HepG2 (cell line): ENCODE measurements around the gene LRSAM1. TPM values are rescaled to one million over a fixed set of nuclear protein-coding genes. Genes with fewer than 3 reads are reported as not detected.
A peak's percentile ranks its signal among the peaks of the same experiment; 100 is the strongest.

Experiments used
- ARNT ChIP-seq: fragments of 450-650 bp; IDR thresholded peaks from 2 replicates; pipeline ENCODE4 v1.6.1; 2017
- ESRRA ChIP-seq: sonication (generic); formaldehyde crosslinking; IDR thresholded peaks from 2 replicates; pipeline ENCODE4 v1.5.1; 2020; ENCODE audit warnings: mild to moderate bottlenecking, low read depth, missing genetic modification reagents
- GTF3A ChIP-seq: sonication (generic); formaldehyde crosslinking; conservative IDR thresholded peaks from 2 replicates; pipeline ENCODE4 v1.4.0; 2020; ENCODE audit warnings: mild to moderate bottlenecking, missing genetic modification reagents
- MAZ ChIP-seq, 2 experiments: sonication (generic) in 1 of 2; formaldehyde crosslinking in 1 of 2; IDR thresholded peaks; 2 replicates each; pipeline versions ENCODE4 v1.5.0 to v1.6.1; 2012 to 2020; ENCODE audit warnings: low read depth in 2 of 2, mild to moderate bottlenecking in 2 of 2, borderline replicate concordance in 1 of 2, improper control_type of control experiment in 1 of 2, low read length in 1 of 2, missing genetic modification reagents in 1 of 2, moderate library complexity in 1 of 2
- NFKB2 ChIP-seq: sonication (generic); formaldehyde crosslinking; IDR thresholded peaks from 2 replicates; pipeline ENCODE4 v1.4.0; 2020; ENCODE audit warnings: missing genetic modification reagents, borderline replicate concordance
- SOX13 ChIP-seq, 3 experiments: fragments of 450-650 bp in 1 of 3; sonication (generic) in 1 of 3; formaldehyde crosslinking in 1 of 3; IDR thresholded peaks in 2 of 3; conservative IDR thresholded peaks in 1 of 3; 2 replicates each; pipeline versions ENCODE4 v1.5.0 to v1.6.1; 2016 to 2020; ENCODE audit warnings: antibody characterized with exemption in 1 of 3, mild to moderate bottlenecking in 1 of 3, missing compliant biosample characterization in 1 of 3, missing genetic modification reagents in 1 of 3, moderate library complexity in 1 of 3
- TARDBP ChIP-seq: sonication (generic); formaldehyde crosslinking; IDR thresholded peaks from 2 replicates; pipeline ENCODE4 v1.8.0; 2022; ENCODE audit warnings: mild to moderate bottlenecking, missing genetic modification reagents
- TOPORS ChIP-seq: sonication (generic); formaldehyde crosslinking; IDR thresholded peaks from 2 replicates; pipeline ENCODE4 v1.8.0; 2023; ENCODE audit warnings: mild to moderate bottlenecking, missing genetic modification reagents
- YEATS4 ChIP-seq: sonication (generic); formaldehyde crosslinking; IDR thresholded peaks from 2 replicates; pipeline ENCODE4 v1.4.0; 2020; ENCODE audit warnings: missing genetic modification reagents, borderline replicate concordance
- ZBTB1 ChIP-seq: sonication (generic); formaldehyde crosslinking; IDR thresholded peaks from 2 replicates; pipeline ENCODE4 v1.4.0; 2020; ENCODE audit warnings: missing genetic modification reagents, borderline replicate concordance
- ZNF12 ChIP-seq: sonication (generic); formaldehyde crosslinking; IDR thresholded peaks from 2 replicates; pipeline ENCODE4 v1.5.0; 2020; ENCODE audit warnings: missing genetic modification reagents
- ZNF274 ChIP-seq: sonication (generic); formaldehyde crosslinking; IDR thresholded peaks from 2 replicates; pipeline ENCODE4 v1.5.1; 2020; ENCODE audit warnings: mild to moderate bottlenecking, missing genetic modification reagents
- ZNF501 ChIP-seq: sonication (generic); formaldehyde crosslinking; IDR thresholded peaks from 2 replicates; pipeline ENCODE4 v1.5.1; 2020; ENCODE audit warnings: mild to moderate bottlenecking, moderate library complexity, missing genetic modification reagents
- ZNF552 ChIP-seq: sonication (generic); formaldehyde crosslinking; IDR thresholded peaks from 2 replicates; pipeline ENCODE4 v1.9.0; 2022; ENCODE audit warnings: missing genetic modification reagents, mild to moderate bottlenecking, borderline replicate concordance
- polyA plus RNA-seq, 8 experiments: library from polyadenylated mRNA; depleted of rRNA in 3 of 8; stranded (reverse) in 7 of 8; unstranded in 1 of 8; fragments of >200 nt; fragmentation: Illumina TruSeq in 4 of 8; extraction: Trizol in 4 of 8; gene quantifications; 2 replicates each; pipeline versions ENCODE4 v1.2.1 to v1.2.3, GENCODE V29; 2011 to 2016; ENCODE audit warnings: low read depth in 4 of 8, missing spikeins in 1 of 8, mixed read lengths in 1 of 8; ENCODE audit not compliant: insufficient read depth in 1 of 8
- total RNA-seq, 5 experiments: library from RNA; depleted of rRNA; stranded (reverse); fragments of >200 nt; fragmentation: Illumina TruSeq; extraction: Trizol; gene quantifications; 2 replicates each; pipeline ENCODE4 v1.2.3, GENCODE V29; 2016; ENCODE audit warnings: low read depth in 1 of 5
- TF ChIP-seq, protein P1 (sequence below): sonication (generic); formaldehyde crosslinking; IDR thresholded peaks from 2 replicates; pipeline ENCODE4 v1.4.0; 2020; ENCODE audit warnings: missing genetic modification reagents, borderline replicate concordance
- TF ChIP-seq, protein P2 (sequence below): sonication (generic); formaldehyde crosslinking; IDR thresholded peaks from 2 replicates; pipeline ENCODE4 v1.5.1; 2020; ENCODE audit warnings: mild to moderate bottlenecking, moderate library complexity, missing genetic modification reagents
- TF ChIP-seq, protein P3 (sequence below): sonication (generic); formaldehyde crosslinking; IDR thresholded peaks from 2 replicates; pipeline ENCODE4 v1.4.0; 2020; ENCODE audit warnings: missing genetic modification reagents, borderline replicate concordance

Gene LRSAM1
- total and polyA plus RNA-seq, 2 of the 13 experiments (the other 11 are each of a cell fraction or from before 2014, with no cell fraction given): 8.7 to 10.2 TPM

- TF ChIP-seq SOX13 (IDR thresholded peaks at IDR 0.05) (no peak), SOX13 (CRISPR knock-in tag; conservative IDR thresholded peaks at IDR 0.05 in 1 of 2, IDR thresholded peaks at IDR 0.05 in 1 of 2) (no peak), TARDBP (CRISPR knock-in tag) (no peak), TOPORS (CRISPR knock-in tag) (no peak), ESRRA (CRISPR knock-in tag) (0 out of 2 replicates have a peak, but pooled peaks have one; percentile 54), ZNF12 (CRISPR knock-in tag) (peak; percentile 96), MAZ (IDR thresholded peaks at IDR 0.05; ENCODE audit: borderline replicate concordance, low read depth, low read length) (no peak), MAZ (CRISPR knock-in tag; IDR thresholded peaks at IDR 0.05; ENCODE audit: low read depth) (peak; percentile 28; the same call in 1 of the 2 replicates), NFKB2 (CRISPR knock-in tag) (peak; percentile 61; the same call in 1 of the 2 replicates), GTF3A (CRISPR knock-in tag) (no peak), ZNF501 (CRISPR knock-in tag) (peak; percentile 96), YEATS4 (CRISPR knock-in tag) (peak; percentile 76), ZNF274 (no peak; the same call in 1 of the 2 replicates), ARNT (no peak), ZNF552 (CRISPR knock-in tag) (no peak), ZBTB1 (CRISPR knock-in tag) (no peak)
- TF ChIP-seq, protein P1, sequence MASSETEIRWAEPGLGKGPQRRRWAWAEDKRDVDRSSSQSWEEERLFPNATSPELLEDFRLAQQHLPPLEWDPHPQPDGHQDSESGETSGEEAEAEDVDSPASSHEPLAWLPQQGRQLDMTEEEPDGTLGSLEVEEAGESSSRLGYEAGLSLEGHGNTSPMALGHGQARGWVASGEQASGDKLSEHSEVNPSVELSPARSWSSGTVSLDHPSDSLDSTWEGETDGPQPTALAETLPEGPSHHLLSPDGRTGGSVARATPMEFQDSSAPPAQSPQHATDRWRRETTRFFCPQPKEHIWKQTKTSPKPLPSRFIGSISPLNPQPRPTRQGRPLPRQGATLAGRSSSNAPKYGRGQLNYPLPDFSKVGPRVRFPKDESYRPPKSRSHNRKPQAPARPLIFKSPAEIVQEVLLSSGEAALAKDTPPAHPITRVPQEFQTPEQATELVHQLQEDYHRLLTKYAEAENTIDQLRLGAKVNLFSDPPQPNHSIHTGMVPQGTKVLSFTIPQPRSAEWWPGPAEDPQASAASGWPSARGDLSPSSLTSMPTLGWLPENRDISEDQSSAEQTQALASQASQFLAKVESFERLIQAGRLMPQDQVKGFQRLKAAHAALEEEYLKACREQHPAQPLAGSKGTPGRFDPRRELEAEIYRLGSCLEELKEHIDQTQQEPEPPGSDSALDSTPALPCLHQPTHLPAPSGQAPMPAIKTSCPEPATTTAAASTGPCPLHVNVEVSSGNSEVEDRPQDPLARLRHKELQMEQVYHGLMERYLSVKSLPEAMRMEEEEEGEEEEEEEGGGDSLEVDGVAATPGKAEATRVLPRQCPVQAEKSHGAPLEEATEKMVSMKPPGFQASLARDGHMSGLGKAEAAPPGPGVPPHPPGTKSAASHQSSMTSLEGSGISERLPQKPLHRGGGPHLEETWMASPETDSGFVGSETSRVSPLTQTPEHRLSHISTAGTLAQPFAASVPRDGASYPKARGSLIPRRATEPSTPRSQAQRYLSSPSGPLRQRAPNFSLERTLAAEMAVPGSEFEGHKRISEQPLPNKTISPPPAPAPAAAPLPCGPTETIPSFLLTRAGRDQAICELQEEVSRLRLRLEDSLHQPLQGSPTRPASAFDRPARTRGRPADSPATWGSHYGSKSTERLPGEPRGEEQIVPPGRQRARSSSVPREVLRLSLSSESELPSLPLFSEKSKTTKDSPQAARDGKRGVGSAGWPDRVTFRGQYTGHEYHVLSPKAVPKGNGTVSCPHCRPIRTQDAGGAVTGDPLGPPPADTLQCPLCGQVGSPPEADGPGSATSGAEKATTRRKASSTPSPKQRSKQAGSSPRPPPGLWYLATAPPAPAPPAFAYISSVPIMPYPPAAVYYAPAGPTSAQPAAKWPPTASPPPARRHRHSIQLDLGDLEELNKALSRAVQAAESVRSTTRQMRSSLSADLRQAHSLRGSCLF (CRISPR knock-in tag): 0 out of 2 replicates have a peak, but pooled peaks have one; percentile 48
- TF ChIP-seq, protein P2, sequence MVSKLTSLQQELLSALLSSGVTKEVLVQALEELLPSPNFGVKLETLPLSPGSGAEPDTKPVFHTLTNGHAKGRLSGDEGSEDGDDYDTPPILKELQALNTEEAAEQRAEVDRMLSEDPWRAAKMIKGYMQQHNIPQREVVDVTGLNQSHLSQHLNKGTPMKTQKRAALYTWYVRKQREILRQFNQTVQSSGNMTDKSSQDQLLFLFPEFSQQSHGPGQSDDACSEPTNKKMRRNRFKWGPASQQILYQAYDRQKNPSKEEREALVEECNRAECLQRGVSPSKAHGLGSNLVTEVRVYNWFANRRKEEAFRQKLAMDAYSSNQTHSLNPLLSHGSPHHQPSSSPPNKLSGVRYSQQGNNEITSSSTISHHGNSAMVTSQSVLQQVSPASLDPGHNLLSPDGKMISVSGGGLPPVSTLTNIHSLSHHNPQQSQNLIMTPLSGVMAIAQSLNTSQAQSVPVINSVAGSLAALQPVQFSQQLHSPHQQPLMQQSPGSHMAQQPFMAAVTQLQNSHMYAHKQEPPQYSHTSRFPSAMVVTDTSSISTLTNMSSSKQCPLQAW: peak; percentile 70
- TF ChIP-seq, protein P3, sequence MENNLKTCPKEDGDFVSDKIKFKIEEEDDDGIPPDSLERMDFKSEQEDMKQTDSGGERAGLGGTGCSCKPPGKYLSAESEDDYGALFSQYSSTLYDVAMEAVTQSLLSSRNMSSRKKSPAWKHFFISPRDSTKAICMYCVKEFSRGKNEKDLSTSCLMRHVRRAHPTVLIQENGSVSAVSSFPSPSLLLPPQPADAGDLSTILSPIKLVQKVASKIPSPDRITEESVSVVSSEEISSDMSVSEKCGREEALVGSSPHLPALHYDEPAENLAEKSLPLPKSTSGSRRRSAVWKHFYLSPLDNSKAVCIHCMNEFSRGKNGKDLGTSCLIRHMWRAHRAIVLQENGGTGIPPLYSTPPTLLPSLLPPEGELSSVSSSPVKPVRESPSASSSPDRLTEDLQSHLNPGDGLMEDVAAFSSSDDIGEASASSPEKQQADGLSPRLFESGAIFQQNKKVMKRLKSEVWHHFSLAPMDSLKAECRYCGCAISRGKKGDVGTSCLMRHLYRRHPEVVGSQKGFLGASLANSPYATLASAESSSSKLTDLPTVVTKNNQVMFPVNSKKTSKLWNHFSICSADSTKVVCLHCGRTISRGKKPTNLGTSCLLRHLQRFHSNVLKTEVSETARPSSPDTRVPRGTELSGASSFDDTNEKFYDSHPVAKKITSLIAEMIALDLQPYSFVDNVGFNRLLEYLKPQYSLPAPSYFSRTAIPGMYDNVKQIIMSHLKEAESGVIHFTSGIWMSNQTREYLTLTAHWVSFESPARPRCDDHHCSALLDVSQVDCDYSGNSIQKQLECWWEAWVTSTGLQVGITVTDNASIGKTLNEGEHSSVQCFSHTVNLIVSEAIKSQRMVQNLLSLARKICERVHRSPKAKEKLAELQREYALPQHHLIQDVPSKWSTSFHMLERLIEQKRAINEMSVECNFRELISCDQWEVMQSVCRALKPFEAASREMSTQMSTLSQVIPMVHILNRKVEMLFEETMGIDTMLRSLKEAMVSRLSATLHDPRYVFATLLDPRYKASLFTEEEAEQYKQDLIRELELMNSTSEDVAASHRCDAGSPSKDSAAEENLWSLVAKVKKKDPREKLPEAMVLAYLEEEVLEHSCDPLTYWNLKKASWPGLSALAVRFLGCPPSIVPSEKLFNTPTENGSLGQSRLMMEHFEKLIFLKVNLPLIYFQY (CRISPR knock-in tag): peak; percentile 68
Measured at GRCh38 chr9:127423934-127424675, 27.2 kb upstream of the LRSAM1 start, which contains the start of gene ZNF79 (continued).
